ENCODE data around the gene NCAPG.

DNA sequence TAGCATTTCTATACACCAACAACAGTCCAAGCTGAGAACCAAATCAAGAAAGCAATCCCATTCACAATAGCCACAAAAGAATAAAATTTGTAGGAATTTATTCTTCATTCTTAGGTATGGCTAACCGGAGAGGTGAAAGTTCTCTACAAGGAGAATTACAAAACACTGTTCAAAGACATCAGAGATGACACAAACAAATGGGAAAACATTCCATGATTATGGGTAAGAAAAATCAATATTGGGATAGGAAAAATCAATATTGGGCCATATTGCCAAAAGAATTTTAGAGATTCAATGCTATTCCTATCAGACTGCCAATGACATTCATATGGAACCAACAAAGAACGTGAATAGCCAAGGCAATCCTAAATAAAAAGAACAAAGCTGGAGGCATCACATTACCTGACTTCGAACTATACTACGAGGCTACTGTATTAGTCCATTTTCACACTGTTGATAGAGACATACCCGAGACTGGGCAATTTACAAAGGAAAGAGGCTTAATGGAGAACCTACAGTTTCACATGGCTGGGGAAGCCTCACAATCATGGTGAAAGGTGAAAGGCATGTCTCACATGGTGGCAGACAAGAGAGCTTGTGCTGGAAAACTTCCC is 49.1 kb downstream of the NCAPG start:
- TF ChIP-seq, protein P1, sequence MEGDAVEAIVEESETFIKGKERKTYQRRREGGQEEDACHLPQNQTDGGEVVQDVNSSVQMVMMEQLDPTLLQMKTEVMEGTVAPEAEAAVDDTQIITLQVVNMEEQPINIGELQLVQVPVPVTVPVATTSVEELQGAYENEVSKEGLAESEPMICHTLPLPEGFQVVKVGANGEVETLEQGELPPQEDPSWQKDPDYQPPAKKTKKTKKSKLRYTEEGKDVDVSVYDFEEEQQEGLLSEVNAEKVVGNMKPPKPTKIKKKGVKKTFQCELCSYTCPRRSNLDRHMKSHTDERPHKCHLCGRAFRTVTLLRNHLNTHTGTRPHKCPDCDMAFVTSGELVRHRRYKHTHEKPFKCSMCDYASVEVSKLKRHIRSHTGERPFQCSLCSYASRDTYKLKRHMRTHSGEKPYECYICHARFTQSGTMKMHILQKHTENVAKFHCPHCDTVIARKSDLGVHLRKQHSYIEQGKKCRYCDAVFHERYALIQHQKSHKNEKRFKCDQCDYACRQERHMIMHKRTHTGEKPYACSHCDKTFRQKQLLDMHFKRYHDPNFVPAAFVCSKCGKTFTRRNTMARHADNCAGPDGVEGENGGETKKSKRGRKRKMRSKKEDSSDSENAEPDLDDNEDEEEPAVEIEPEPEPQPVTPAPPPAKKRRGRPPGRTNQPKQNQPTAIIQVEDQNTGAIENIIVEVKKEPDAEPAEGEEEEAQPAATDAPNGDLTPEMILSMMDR (IDR thresholded peaks at IDR 0.05; ENCODE audit: low read depth, low read length, poor library complexity, severe bottlenecking) = no peak
- no peak for TF ChIP-seq EZH2phosphoT487 (IDR thresholded peaks at IDR 0.05; ENCODE audit: borderline replicate concordance, low read length)
